H9 (cell line): Measurements from ENCODE around the gene FBXO22. TPM values are rescaled to one million over a fixed set of nuclear protein-coding genes. Genes with fewer than 3 reads are reported as not detected.

Experiments used
- DNase-seq: peaks from one replicate; pipeline ENCODE4 v3.0.0-alpha.2; 2017
- H2AFZ ChIP-seq: one replicate; pipeline ENCODE4 v1.6.1; 2013; ENCODE audit warnings: mild to moderate bottlenecking, low read length, control low read depth, moderate library complexity
- H2AK5ac ChIP-seq: 2 replicates; pipeline ENCODE4 v1.6.1; 2013; ENCODE audit warnings: low read length, control low read depth, mixed read lengths; ENCODE audit not compliant: insufficient read length
- H2BK120ac ChIP-seq: one replicate; pipeline ENCODE4 v1.6.1; 2013; ENCODE audit warnings: low read depth, mild to moderate bottlenecking, low read length, control low read depth, inconsistent platforms; ENCODE audit not compliant: poor library complexity, severe bottlenecking
- H2BK12ac ChIP-seq: 2 replicates; pipeline ENCODE4 v1.6.1; 2013; ENCODE audit warnings: low read length, control low read depth, mixed read lengths, low read depth; ENCODE audit not compliant: insufficient read length
- H2BK15ac ChIP-seq: 2 replicates; pipeline ENCODE4 v1.6.1; 2013; ENCODE audit warnings: low read depth, low read length, control low read depth
- H2BK20ac ChIP-seq: one replicate; pipeline ENCODE4 v1.6.1; 2013; ENCODE audit warnings: low read depth, mild to moderate bottlenecking, low read length, control low read depth, inconsistent platforms; ENCODE audit not compliant: poor library complexity, severe bottlenecking
- H2BK5ac ChIP-seq: 2 replicates; pipeline ENCODE4 v1.6.1; 2013; ENCODE audit warnings: low read length, control low read depth, mixed read lengths; ENCODE audit not compliant: insufficient read length
- H3K14ac ChIP-seq: 2 replicates; pipeline ENCODE4 v1.6.1; 2013; ENCODE audit warnings: low read length, control low read depth; ENCODE audit not compliant: insufficient read depth
- H3K18ac ChIP-seq: 2 replicates; pipeline ENCODE4 v1.6.1; 2013; ENCODE audit warnings: low read depth, mild to moderate bottlenecking, mixed read lengths, low read length, control low read depth; ENCODE audit not compliant: insufficient read length
- H3K23ac ChIP-seq: 2 replicates; pipeline ENCODE4 v1.6.1; 2013; ENCODE audit warnings: low read length, control low read depth, mixed read lengths, low read depth; ENCODE audit not compliant: insufficient read length
- H3K23me2 ChIP-seq: 2 replicates; pipeline ENCODE4 v1.6.1; 2013; ENCODE audit warnings: low read depth, mild to moderate bottlenecking, mixed read lengths, low read length, control low read depth; ENCODE audit not compliant: insufficient read length, poor library complexity, severe bottlenecking
- H3K27ac ChIP-seq: 2 replicates; pipeline ENCODE4 v1.5.1; 2013; ENCODE audit warnings: low read length, control low read depth, mixed read lengths, low read depth; ENCODE audit not compliant: insufficient read length
- H3K27me3 ChIP-seq: 2 replicates; pipeline ENCODE4 v1.6.1; 2013; ENCODE audit warnings: low read length, control low read depth, inconsistent platforms; ENCODE audit not compliant: insufficient read depth
- H3K4ac ChIP-seq: 2 replicates; pipeline ENCODE4 v1.6.1; 2013; ENCODE audit warnings: low read depth, mild to moderate bottlenecking, control low read depth, inconsistent platforms, low read length, moderate library complexity
- H3K4me1 ChIP-seq: 2 replicates; pipeline ENCODE4 v1.6.1; 2013; ENCODE audit warnings: low read length, control low read depth, inconsistent platforms; ENCODE audit not compliant: insufficient read depth
- H3K4me2 ChIP-seq: 2 replicates; pipeline ENCODE4 v1.6.1; 2013; ENCODE audit warnings: low read length, control low read depth, mixed read lengths; ENCODE audit not compliant: insufficient read length, insufficient read depth
- H3K56ac ChIP-seq: 2 replicates; pipeline ENCODE4 v1.6.1; 2013; ENCODE audit warnings: low read depth, mild to moderate bottlenecking, mixed read lengths, low read length, control low read depth; ENCODE audit not compliant: insufficient read length
- H3K79me1 ChIP-seq: 2 replicates; pipeline ENCODE4 v1.6.1; 2013; ENCODE audit warnings: low read depth, mild to moderate bottlenecking, moderate library complexity, low read length, control low read depth, inconsistent platforms; ENCODE audit not compliant: insufficient read depth, poor library complexity, severe bottlenecking
- H3K79me2 ChIP-seq: 2 replicates; pipeline ENCODE4 v1.6.1; 2013; ENCODE audit warnings: low read length, control low read depth, inconsistent platforms; ENCODE audit not compliant: insufficient read depth
- H3K9ac ChIP-seq: 2 replicates; pipeline ENCODE4 v1.6.1; 2013; ENCODE audit warnings: low read length, control low read depth, mixed read lengths; ENCODE audit not compliant: insufficient read length; ENCODE audit errors: extremely low read depth
- H3K9me3 ChIP-seq: one replicate; pipeline ENCODE4 v1.6.1; 2013; ENCODE audit warnings: low read depth, low read length, inconsistent platforms; ENCODE audit not compliant: control insufficient read depth
- H3T11ph ChIP-seq: one replicate; pipeline ENCODE4 v1.6.1; 2013; ENCODE audit warnings: mild to moderate bottlenecking, low read length, control low read depth, inconsistent platforms
- H4K20me1 ChIP-seq: one replicate; pipeline ENCODE4 v1.6.1; 2013; ENCODE audit not compliant: control insufficient read depth, insufficient read length, insufficient read depth
- H4K5ac ChIP-seq: 2 replicates; pipeline ENCODE4 v1.6.1; 2013; ENCODE audit warnings: low read depth, mild to moderate bottlenecking, mixed read lengths, low read length, control low read depth; ENCODE audit not compliant: insufficient read length
- H4K8ac ChIP-seq: replicated peaks from 2 replicates; pipeline ENCODE4 v1.6.1; 2013; ENCODE audit warnings: low read length, control low read depth, mixed read lengths, low read depth; ENCODE audit not compliant: insufficient read length
- H4K91ac ChIP-seq: 2 replicates; pipeline ENCODE4 v1.6.1; 2013; ENCODE audit warnings: low read depth, mild to moderate bottlenecking, moderate library complexity, mixed read lengths, low read length, control low read depth; ENCODE audit not compliant: insufficient read length
- H3K27ac Mint-ChIP-seq, 3 experiments: 2 replicates in 2 of 3; 3 replicates in 1 of 3; pipeline ENCODE4 v1.8.0; 2020 to 2021; ENCODE audit warnings: mixed read lengths in 3 of 3, mild to moderate bottlenecking in 1 of 3, moderate library complexity in 1 of 3
- H3K27me3 Mint-ChIP-seq: 2 replicates; pipeline ENCODE4 v1.8.0; 2021; ENCODE audit warnings: low read depth, mild to moderate bottlenecking, moderate library complexity, mixed read lengths
- H3K36me3 Mint-ChIP-seq, 3 experiments: 2 replicates in 2 of 3; 3 replicates in 1 of 3; pipeline ENCODE4 v1.8.0; 2020 to 2021; ENCODE audit warnings: low read depth in 3 of 3, mixed read lengths in 3 of 3; ENCODE audit not compliant: insufficient read depth in 1 of 3
- H3K4me1 Mint-ChIP-seq, 2 experiments: 2 replicates each; pipeline ENCODE4 v1.8.0; 2020; ENCODE audit warnings: mixed read lengths in 2 of 2
- H3K4me3 Mint-ChIP-seq, 2 experiments: 2 replicates in 1 of 2; 3 replicates in 1 of 2; pipeline ENCODE4 v1.8.0; 2020 to 2021; ENCODE audit warnings: mild to moderate bottlenecking in 2 of 2, mixed read lengths in 2 of 2, moderate library complexity in 1 of 2
- H3K9me3 Mint-ChIP-seq, 2 experiments: 2 replicates in 1 of 2; 3 replicates in 1 of 2; pipeline ENCODE4 v1.8.0; 2020; ENCODE audit warnings: mild to moderate bottlenecking in 2 of 2, mixed read lengths in 2 of 2, moderate library complexity in 1 of 2
- WGBS: extraction: QIAGEN DNeasy Blood & Tissue Kit; methylation state at CpG from one replicate; pipeline ENCODE4 v1.1.7; 2013; ENCODE audit warnings: missing lambda C conversion rate, low lambda C conversion rate, mixed read lengths; ENCODE audit not compliant: insufficient read length; ENCODE audit errors: extremely low coverage; 5-methylcytosine and 5-hydroxymethylcytosine counted together
- total RNA-seq: library from RNA; stranded (reverse); gene quantifications from 2 replicates; pipeline ENCODE4 v1.2.1, GENCODE V29; 2021
- TF ChIP-seq, protein P1 (sequence below): fragments of 200-600 bp; sonication (generic); conservative IDR thresholded peaks from 3 replicates; pipeline ENCODE4 v1.8.0; 2021; ENCODE audit warnings: antibody characterized with exemption, mild to moderate bottlenecking

FBXO22 gene
- total RNA-seq, 1 experiment from 2014 or later, result 59.9 TPM

GRCh38 chr15:75867449-75867848 lies 36.2 kb upstream of the FBXO22 start:
- Histone ChIP-seq H4K20me1 (no peaks in the 10 kb centered on the region), H3K23me2 (no peaks in the 10 kb centered on the region), H4K91ac (no peak overlapping the region), H3T11ph (no peak overlapping the region), H2AK5ac (no peak overlapping the region), H4K5ac (no peak overlapping the region), H3K56ac (no peak overlapping the region), H3K9ac (no peak overlapping the region), H2BK12ac (no peak overlapping the region), H3K9me3 (no peaks in the 10 kb centered on the region), H2BK15ac (no peak overlapping the region), H3K79me1 (no peaks in the 10 kb centered on the region), H3K79me2 (no peaks in the 10 kb centered on the region), H2BK20ac (no peak overlapping the region), H3K23ac (no peak overlapping the region), H2BK5ac (no peak overlapping the region), H3K27ac (peak overlapping the region; percentile 61), H3K14ac (no peak overlapping the region), H3K18ac (no peak overlapping the region), H2AFZ (no peak overlapping the region), H3K4me1 (peaks cover 12% of the 10 kb centered on the region), H3K4me2 (no peak overlapping the region), H3K27me3 (no peaks in the 10 kb centered on the region), H2BK120ac (no peak overlapping the region), H3K4ac (no peak overlapping the region), H4K8ac (no peak overlapping the region)
- H3K4me3 Mint-ChIP-seq, result no peak overlapping the region; a peak in 1 of 5 replicates
- H3K9me3 Mint-ChIP-seq, result no peaks in the 10 kb centered on the region
- peaks cover 59 to 66% of the 10 kb centered on the region in 2 experiments for H3K4me1 Mint-ChIP-seq
- DNase-seq, result no peak
- no CpG with 5 or more reads among the region's 4 CpGs for WGBS
- H3K27me3 Mint-ChIP-seq, result no peaks in the 10 kb centered on the region
- peak overlapping the region in 2 of 3 experiments; percentile 42 to 86; a peak in 5 of 7 replicates for H3K27ac Mint-ChIP-seq
- H3K36me3 Mint-ChIP-seq, result peaks cover 7 to 35% (median 32%) of the 10 kb centered on the region in 3 experiments; a peak in 6 of 7 replicates
- TF ChIP-seq, protein P1, sequence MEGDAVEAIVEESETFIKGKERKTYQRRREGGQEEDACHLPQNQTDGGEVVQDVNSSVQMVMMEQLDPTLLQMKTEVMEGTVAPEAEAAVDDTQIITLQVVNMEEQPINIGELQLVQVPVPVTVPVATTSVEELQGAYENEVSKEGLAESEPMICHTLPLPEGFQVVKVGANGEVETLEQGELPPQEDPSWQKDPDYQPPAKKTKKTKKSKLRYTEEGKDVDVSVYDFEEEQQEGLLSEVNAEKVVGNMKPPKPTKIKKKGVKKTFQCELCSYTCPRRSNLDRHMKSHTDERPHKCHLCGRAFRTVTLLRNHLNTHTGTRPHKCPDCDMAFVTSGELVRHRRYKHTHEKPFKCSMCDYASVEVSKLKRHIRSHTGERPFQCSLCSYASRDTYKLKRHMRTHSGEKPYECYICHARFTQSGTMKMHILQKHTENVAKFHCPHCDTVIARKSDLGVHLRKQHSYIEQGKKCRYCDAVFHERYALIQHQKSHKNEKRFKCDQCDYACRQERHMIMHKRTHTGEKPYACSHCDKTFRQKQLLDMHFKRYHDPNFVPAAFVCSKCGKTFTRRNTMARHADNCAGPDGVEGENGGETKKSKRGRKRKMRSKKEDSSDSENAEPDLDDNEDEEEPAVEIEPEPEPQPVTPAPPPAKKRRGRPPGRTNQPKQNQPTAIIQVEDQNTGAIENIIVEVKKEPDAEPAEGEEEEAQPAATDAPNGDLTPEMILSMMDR, result no peak
